ENCODE data around the gene PAPSS2. TPM values are rescaled to one million over a fixed set of nuclear protein-coding genes. Genes with fewer than 3 reads are reported as not detected.
"Not testable (repeated sequence)": the region's sequence is repeated elsewhere in the genome, so short reads cannot be mapped to it uniquely, and the experiment has no call there.

PAPSS2 gene
- total RNA-seq, 1 donor from 2014 or later: 210 TPM

GRCh38 chr10:87636313-87636915 lies 23.3 kb upstream of the PAPSS2 start:
- no peak overlapping the region for H3K27ac ChIP-seq
- H3K4me1 ChIP-seq: peaks cover 8% of the 10 kb centered on the region
- intact Hi-C loops (cut with DNase I): no loop called here
- H3K27me3 ChIP-seq: no peaks in the 10 kb centered on the region
- no peaks in the 10 kb centered on the region for H3K9me3 ChIP-seq
- TF ChIP-seq CTCF (IDR thresholded peaks at IDR 0.05): no peak
- ATAC-seq: no peak
- no peak for DNase-seq
- no peaks in the 10 kb centered on the region for H3K36me3 ChIP-seq
- no peak overlapping the region for H3K4me3 ChIP-seq

- H3K4me1 ChIP-seq: peaks cover 8% of the 10 kb centered on the region
- H3K9me3 ChIP-seq: no peaks in the 10 kb centered on the region
- H3K36me3 ChIP-seq: no peaks in the 10 kb centered on the region
- H3K4me3 ChIP-seq: no peak overlapping the region
- ATAC-seq (no peak), DNase-seq (no peak)
- H3K27me3 ChIP-seq: no peaks in the 10 kb centered on the region
- no peak for TF ChIP-seq CTCF (IDR thresholded peaks at IDR 0.05)
- intact Hi-C loops (cut with DNase I): no loop called here
- no peak overlapping the region for H3K27ac ChIP-seq
Observed at GRCh38 chr10:87639493-87639892, 20.2 kb upstream of the PAPSS2 start.

GRCh38 chr10:87640043-87640442 lies 19.6 kb upstream of the PAPSS2 start:
- H3K27ac ChIP-seq: no peak overlapping the region
- peaks cover 8% of the 10 kb centered on the region for H3K4me1 ChIP-seq
- no peak for TF ChIP-seq CTCF (IDR thresholded peaks at IDR 0.05)
- H3K27me3 ChIP-seq: no peaks in the 10 kb centered on the region
- ATAC-seq (no peak), DNase-seq (no peak)
- no peak overlapping the region for H3K4me3 ChIP-seq
- intact Hi-C loops (cut with DNase I): no loop called here
- H3K9me3 ChIP-seq: no peaks in the 10 kb centered on the region
- no peaks in the 10 kb centered on the region for H3K36me3 ChIP-seq

GRCh38 chr10:87642486-87642885 lies 17.2 kb upstream of the PAPSS2 start:
- DNase-seq: no peak
- Histone ChIP-seq H3K27me3 (no peaks in the 10 kb centered on the region), H3K36me3 (no peaks in the 10 kb centered on the region), H3K4me1 (peaks cover 6% of the 10 kb centered on the region), H3K27ac (no peak overlapping the region), H3K9me3 (no peaks in the 10 kb centered on the region), H3K4me3 (no peak overlapping the region)
- no peak for TF ChIP-seq CTCF (IDR thresholded peaks at IDR 0.05)
- no peak for ATAC-seq
- intact Hi-C loops (cut with DNase I): no loop called here

GRCh38 chr10:87642988-87643387 lies 16.7 kb upstream of the PAPSS2 start:
- Histone ChIP-seq H3K4me1 (peaks cover 6% of the 10 kb centered on the region), H3K9me3 (no peaks in the 10 kb centered on the region), H3K36me3 (no peaks in the 10 kb centered on the region), H3K27ac (no peak overlapping the region), H3K27me3 (no peaks in the 10 kb centered on the region), H3K4me3 (no peak overlapping the region)
- DNase-seq: no peak
- no peak for ATAC-seq
- no peak for TF ChIP-seq CTCF (IDR thresholded peaks at IDR 0.05)
- intact Hi-C loops (cut with DNase I): no loop called here

- Histone ChIP-seq H3K4me1 (peaks cover 6% of the 10 kb centered on the region), H3K27ac (no peak overlapping the region), H3K4me3 (no peak overlapping the region), H3K9me3 (no peaks in the 10 kb centered on the region), H3K36me3 (no peaks in the 10 kb centered on the region), H3K27me3 (no peaks in the 10 kb centered on the region)
- no peak for TF ChIP-seq CTCF (IDR thresholded peaks at IDR 0.05)
- ATAC-seq (no peak), DNase-seq (no peak)
- intact Hi-C loops (cut with DNase I): no loop called here
Observed at GRCh38 chr10:87643920-87644319, 15.8 kb upstream of the PAPSS2 start.

- H3K36me3 ChIP-seq; H3K4me1 ChIP-seq; H3K9me3 ChIP-seq; ATAC-seq; intact Hi-C loops (cut with DNase I); DNase-seq; H3K4me3 ChIP-seq; H3K27ac ChIP-seq; H3K27me3 ChIP-seq: not testable (repeated sequence)
Observed at GRCh38 chr10:87644500-87644899, 15.2 kb upstream of the PAPSS2 start.

All from upper lobe of right lung (tissue), 1 donor.